GM12891 (cell line): Measurements from ENCODE around the gene LAPTM5.
"Not testable (repeated sequence)": the region's sequence is repeated elsewhere in the genome, so short reads cannot be mapped to it uniquely, and the experiment has no call there.

Source experiments
- DNase-seq: peaks from one replicate; pipeline ENCODE4 v3.0.0; 2011; ENCODE audit warnings: low spot score; ENCODE audit not compliant: insufficient read length
- FAIRE-seq: peaks from 2 replicates; lab custom pipeline; 2011; peaks lifted over from hg19 to GRCh38; lab: Jason Lieb, UNC
- PAX5 ChIP-seq: IDR thresholded peaks from 2 replicates; pipeline ENCODE4 v1.6.1; 2011; ENCODE audit warnings: low read length, moderate library complexity, mild to moderate bottlenecking; ENCODE audit not compliant: insufficient read depth, severe bottlenecking
- POLR2A ChIP-seq: IDR thresholded peaks from 2 replicates; pipeline ENCODE4 v1.6.1; 2011; ENCODE audit warnings: low read depth, low read length, control low read depth
- POLR2AphosphoS5 ChIP-seq: IDR thresholded peaks from 2 replicates; pipeline ENCODE4 v1.6.1; 2011; ENCODE audit warnings: low read depth, low read length, control low read depth
- POU2F2 ChIP-seq: IDR thresholded peaks from 2 replicates; pipeline ENCODE4 v1.6.1; 2011; ENCODE audit warnings: low read depth, mild to moderate bottlenecking, control low read depth, low read length, moderate library complexity
- SPI1 ChIP-seq: IDR thresholded peaks from 2 replicates; pipeline ENCODE4 v1.6.1; 2011; ENCODE audit warnings: low read depth, low read length, control low read depth
- TAF1 ChIP-seq: IDR thresholded peaks from 2 replicates; pipeline ENCODE4 v1.6.1; 2011; ENCODE audit warnings: low read depth, low read length, control low read depth

Gene LAPTM5

DNA sequence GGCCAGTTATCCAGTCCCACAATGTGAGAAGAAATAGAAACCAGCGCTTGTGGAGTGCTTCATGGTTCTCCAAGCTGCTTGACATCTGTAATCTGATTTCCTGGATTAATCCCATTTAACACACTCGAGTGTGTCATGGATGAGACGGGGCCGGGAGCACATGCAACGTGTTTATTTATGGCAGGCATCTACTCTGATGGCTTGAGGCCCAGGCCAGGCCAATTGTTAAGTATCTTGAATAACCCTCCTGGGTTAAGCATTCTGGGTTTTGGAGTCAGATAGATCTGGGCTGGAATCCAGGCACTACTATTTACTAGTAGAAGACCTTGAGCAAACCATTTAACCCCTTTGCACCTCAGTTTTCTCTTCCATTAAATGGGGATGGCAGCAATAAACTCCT, 37.5 kb upstream of the LAPTM5 start:
- FAIRE-seq, result no peak
- TF ChIP-seq POLR2AphosphoS5 (no peak), POLR2A (no peak), SPI1 (no peak), TAF1 (no peak), POU2F2 (no peak), PAX5 (no peak)
- DNase-seq, result no peak

DNA sequence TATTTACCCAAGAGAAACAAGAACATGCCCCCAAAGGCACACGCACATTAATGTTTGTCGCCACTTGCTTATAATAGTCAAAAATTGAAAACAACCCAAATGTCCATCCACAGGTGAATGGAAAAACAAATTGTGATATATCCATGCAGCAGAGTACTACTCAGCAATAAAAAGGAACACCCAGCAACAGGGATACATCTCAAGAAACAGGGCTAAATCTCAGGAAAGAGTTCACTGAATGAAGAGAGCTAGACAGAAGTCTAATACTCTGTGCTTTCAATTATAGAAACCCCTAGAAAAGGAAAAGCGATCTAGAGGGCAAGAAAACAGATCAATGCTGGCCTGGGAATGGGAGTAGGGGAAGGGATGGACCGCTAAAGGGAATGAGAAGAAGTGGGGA, 36.7 kb upstream of the LAPTM5 start:
- DNase-seq (no peak), FAIRE-seq (no peak)
- TF ChIP-seq PAX5 (no peak), POLR2A (no peak), TAF1 (no peak), POLR2AphosphoS5 (no peak), SPI1 (no peak), POU2F2 (no peak)

DNA sequence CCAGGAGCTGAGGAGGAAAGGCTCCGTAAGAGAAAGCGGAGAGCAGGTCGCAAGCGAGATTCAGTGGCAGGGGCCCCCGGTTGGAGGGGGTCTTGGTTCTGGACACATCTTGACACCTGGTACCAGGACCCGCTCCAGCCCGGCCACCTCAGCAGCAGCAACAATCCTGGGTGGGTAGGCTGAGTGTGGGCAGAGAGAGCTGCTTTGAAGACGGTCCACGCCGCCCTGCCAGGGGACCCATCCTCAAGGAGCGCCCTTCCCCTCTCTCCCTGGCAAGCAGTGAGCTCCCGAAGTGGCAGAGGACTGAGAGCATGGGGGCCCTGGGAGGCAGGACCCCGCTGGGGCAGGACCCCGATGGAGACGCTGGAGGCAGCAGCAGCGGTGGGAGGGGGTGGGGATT, 35.6 kb upstream of the LAPTM5 start:
- FAIRE-seq, result no peak
- no peak for DNase-seq
- TF ChIP-seq TAF1 (no peak), POLR2A (no peak), SPI1 (no peak), POU2F2 (no peak), POLR2AphosphoS5 (no peak), PAX5 (no peak)

DNA sequence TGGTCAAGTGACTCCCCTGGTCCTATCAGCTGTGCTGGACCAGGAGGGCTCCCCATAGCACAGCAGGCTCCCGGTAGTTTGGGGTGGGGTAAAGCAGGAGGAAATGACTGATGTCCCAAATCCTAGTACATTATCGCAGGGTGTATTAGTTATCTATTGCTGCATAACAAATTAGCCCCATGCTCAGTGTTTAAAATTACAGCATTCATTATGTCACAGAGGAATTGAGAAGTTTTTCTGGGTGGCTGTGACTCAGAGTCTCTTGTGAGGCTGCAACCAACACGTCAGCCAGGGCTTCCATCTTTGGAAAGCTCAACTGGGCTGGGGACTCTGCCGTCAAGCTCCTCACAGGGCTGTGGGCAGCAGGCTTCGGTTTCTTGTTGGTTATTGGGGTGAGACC, 34.3 kb upstream of the LAPTM5 start:
- TF ChIP-seq PAX5 (no peak), POLR2A (no peak), TAF1 (no peak), POLR2AphosphoS5 (no peak), POU2F2 (no peak)
- DNase-seq (no peak), FAIRE-seq (no peak)

DNA sequence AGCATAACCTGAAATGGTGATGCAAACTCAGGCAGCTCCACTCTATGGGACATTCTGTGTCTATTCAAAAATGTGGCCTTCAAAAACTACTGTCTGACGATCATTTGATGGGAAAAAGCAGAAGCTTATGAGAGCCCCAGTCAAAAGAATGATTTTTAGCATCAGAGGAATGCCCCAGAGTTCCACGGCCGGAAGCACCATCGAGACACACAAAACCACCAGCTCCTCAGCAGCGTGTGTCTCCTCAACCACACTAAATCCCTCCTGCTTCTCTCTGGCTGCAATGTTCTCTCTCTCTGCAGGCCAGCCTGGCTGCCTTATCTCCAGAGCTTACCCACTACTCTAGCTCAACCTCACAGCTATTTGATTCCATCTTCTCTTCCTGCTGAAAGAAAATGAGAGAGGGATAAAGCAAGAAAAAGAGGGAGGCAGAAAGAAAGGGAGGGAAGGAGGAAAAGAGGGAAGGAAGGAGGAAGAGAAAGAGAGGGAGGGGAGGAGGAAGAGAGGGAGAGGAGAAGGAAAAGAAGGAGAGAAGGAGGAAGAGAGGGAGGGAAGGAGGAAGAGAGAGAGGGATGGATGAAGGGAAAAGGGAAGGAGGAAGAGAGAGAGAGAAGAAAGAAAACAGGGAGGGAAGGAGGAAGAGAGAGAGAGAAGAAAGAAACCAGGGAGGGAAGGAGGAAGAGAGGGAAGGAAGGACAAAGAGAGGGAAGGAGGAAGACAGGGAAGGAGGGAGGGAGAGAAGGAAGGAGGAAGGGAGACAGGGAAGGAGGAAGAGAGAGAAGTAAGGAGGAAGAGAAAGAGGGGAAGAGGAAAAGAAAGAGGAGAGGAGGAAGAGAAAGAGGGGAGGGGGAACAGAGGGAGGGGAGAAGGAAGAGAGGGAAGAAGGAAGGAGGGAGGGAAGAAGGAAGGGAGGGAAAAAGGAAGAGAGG, 33.5 kb upstream of the LAPTM5 start:
- FAIRE-seq, result peak; percentile 84
- TF ChIP-seq TAF1, result no peak
- no peak for TF ChIP-seq SPI1
- TF ChIP-seq POU2F2, result no peak
- no peak for TF ChIP-seq POLR2A
- TF ChIP-seq PAX5, result no peak
- no peak for TF ChIP-seq POLR2AphosphoS5
- DNase-seq, result no peak

DNA sequence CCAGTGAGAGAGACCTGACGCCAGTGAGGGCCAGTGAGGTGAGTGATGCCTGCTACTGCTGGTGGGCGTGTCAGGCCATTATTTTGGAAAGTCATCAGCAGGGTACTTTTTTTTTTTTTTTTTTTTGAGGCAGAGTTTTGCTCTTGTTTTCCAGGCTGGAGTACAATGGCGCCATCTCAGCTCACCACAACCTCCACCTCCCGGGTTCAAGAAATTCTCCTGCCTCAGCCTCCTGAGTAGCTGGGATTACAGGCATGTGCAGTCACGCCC, 32.6 kb upstream of the LAPTM5 start:
- FAIRE-seq, DNase-seq: not testable (repeated sequence)

DNA sequence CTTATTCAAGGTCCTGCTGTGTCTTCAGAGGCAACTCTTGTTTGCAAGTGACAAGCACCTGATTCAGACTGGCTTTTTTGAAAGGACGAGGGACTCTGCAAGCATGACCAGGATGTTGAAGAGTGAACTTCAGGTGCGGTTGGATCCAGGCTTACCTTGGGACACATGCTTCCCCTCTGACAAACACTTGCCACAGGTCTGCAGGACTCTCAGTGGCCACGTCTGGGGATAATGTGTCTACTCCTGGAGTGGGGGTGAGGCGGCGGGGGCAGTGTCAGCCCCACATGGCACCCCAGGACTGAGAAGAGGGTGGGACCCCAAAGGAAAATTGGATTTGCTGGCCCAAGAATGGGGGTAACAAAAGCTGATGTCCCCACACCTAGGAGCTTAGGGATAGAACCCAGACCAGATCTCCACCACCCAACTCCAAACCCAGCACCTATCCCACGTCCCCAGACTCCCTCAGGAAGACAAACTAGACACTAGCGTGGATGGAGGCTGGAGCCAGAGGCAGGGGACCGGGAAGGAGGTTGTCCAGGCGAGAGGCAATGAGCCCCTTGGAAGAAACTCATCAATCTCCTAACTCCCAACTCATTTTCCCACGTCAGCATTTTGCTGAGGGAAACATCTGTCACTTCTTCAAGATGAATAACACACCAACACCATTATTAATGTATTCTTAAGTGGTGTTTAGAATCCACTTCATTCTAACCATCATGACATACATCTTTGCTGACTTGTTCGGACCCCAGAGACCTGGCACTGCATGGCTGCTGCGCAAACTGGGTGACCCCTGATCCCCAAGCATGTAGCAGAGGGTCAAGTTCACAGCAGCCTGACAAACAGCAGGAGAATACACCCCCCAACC, 32.0 kb upstream of the LAPTM5 start:
- DNase-seq (no peak), FAIRE-seq (peak; percentile 47)
- no peak for TF ChIP-seq POU2F2
- TF ChIP-seq SPI1, result no peak
- no peak for TF ChIP-seq PAX5
- TF ChIP-seq POLR2A, result no peak
- no peak for TF ChIP-seq POLR2AphosphoS5
- no peak for TF ChIP-seq TAF1

DNA sequence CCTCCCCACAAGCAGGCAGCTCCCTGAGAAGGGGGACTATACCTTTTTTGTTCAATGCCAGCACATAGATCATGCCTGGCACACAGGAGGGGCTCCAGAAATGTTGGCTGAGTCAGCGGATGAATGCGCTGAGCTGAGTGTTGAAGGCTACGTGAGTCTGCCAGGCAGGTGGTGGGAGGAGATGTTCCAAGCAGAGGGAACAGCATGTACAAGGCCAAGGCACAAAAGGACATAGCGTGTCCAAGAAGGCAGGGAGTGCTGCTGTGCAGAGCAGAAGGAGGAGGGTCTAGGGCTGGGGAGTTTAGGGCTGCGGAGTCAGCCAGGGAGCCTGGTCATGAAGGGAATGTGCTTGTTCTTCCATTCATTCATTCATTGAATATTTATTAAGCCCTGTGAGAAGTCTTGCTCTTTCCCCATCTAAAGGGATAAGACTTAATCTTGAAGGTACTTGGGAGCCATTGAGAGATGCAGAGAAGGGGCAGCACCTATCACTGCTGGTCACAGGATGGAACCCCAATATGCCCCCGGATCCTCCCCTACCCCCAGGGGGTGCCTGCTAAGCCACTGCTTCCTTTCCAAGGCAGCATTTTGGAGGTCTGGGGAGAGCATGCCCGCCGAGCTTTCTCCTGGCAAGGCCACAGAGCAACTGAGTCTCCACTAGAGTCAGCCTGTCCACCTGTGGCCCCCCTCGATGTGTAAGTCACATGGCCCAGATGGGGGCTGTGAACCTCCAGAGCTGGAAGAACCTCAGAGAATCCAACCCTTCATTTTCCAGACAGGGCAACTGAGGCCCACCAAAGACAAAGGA, 31.2 kb upstream of the LAPTM5 start:
- DNase-seq (no peak), FAIRE-seq (no peak)
- TF ChIP-seq POLR2AphosphoS5 (no peak), SPI1 (no peak), POU2F2 (no peak), POLR2A (no peak), TAF1 (no peak), PAX5 (no peak)

DNA sequence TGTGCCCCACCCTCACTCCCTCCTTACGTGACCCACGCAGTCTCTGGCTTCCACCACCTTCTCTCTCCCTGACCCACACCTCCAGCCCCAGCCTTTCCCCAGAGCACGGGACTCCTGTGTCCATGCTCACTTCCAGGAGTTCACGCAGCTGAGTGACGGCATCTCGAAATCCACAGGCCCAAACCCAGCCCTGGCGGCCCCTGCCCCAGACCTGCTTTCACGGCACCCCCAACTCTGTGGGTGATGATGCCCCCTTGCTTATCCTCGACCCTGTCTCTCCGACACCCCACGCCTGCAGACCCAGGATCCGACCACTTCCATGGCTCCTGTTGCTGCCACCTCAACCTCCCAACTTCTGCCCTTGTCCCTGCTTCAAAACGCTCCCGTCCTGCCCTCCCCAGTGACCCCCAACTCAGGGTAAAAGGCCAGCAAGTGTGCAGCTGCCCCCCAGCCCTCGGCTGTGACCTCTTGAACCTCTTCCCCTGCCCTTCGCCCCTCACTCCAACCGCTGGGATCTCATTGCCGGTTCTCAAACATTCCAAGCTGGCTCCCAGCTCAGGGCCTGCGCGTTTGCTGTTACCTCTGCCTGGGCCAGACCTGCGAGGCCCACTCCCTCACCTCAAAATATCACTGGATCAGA, 30.4 kb upstream of the LAPTM5 start:
- no peak for DNase-seq
- no peak for TF ChIP-seq POLR2AphosphoS5
- no peak for TF ChIP-seq TAF1
- TF ChIP-seq PAX5, result no peak
- no peak for FAIRE-seq
